Right ventricle myocardium superior (tissue), 1 donor: Measurements from ENCODE around the gene SKP1. TPM values are rescaled to one million over a fixed set of nuclear protein-coding genes. Genes with fewer than 3 reads are reported as not detected.

ENCODE experiments used
- ATAC-seq: fragments of 200-7000 bp; cut with Tn5 transposase; one replicate; pipeline ENCODE4 v1.9.1; 2020; ENCODE audit warnings: mild to moderate bottlenecking; ENCODE audit not compliant: poor library complexity
- DNase-seq: peaks from one replicate; pipeline ENCODE4 v3.0.0-alpha.2; 2020
- intact Hi-C: fragments of 100-400 bp; cut with DNase I; formaldehyde crosslinking; loops from one replicate; pipeline ENCODE4 v1.11.2; 2022
- total RNA-seq: library from RNA; stranded (reverse); fragmentation: NEBNext Ultra II Directional; extraction: Animal tissue kit (Norgen Biotek cat#: 25700); gene quantifications from one replicate; pipeline ENCODE4 v1.2.1, GENCODE V29; 2021
- donor health status: DM: no; HTN: yes; CAD: no; lungs with severe emphysema.

The SKP1 gene
- total RNA-seq, 1 donor from 2014 or later, result 424 TPM

DNA sequence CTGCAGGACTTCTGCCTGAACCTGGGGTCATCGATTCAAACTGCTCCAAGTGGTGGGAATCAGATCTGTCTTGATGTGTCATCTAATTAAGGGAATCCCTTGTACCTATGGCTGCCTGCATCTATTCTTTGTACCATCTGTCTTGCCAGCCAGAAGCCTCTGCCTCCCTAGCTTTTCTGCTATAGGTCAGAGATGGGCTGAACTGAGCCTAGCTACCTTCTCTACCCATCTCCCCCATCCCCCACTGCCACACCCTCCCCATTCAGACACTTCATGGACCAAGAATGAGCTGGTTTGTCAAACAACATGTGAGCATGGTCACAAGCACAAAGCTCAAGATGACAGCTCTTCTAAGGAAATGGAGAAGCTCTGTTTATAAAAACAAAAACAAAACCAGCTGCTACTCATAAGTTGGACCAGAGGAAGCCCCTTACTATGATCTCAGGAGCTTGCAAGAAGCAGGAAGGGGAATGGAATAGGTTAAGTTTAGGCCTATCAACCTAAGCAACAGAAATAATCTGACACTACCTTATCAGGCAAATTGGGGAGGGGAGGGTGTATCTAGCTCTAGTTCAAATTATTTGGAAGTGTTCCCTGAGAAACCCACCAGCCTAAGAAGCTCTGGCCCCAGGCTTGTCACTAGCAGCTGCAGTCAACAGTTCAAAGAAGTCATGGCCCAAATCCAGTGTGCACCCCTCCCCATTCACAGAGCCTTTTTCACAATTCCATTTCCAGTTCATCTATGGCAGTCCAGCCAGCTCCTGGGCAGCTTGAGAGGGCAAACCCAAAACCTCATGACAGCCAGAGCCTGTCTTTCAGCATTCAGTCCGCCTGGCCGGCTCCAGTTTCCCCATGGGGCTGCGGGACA lies 29.9 kb downstream of the SKP1 start:
- no peak for DNase-seq
- intact Hi-C loops, result loop anchor here (5.0 kb wide), 2 partner anchors 45 to 105 kb away; no protein-coding TSS in a partner anchor
- ATAC-seq, result no peak

DNA sequence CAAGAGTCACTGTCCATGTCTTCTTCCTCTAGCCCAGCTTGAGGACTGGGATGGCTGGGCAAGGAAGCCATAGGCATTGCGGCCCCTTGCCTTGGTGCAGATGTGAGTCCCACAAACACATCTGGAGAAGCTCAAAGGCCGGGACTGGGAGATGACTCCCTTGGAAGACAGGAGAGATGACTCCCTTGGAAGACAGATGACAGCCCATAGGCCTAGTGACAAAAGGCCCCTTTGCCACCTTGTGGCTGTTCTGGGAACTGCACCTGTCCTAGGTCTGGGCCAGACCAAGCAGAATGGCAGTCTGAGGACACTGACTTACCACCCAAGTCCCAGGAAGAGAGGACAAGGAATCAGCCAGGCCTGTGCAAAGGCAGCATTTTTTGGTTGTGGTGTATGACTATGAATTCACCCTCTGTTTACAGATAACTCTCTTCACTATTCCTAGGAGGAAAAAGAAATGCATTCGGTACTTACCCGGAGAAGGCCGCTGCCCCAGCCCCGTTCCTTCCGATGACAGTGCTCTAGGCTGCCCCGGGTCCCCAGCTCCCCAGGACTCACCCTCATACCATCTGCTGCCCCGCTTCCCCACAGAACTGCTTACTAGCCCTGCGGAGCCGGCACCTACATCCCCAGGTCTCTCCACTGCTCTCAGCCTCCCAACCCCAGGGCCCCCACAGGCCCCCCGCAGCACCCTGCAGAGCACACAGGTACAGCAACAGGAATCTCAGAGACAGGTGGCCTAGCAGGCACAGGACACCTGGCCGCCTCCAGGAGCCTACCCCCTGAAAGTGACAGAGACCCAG lies 30.8 kb downstream of the SKP1 start:
- peak; percentile 86 for ATAC-seq

DNA sequence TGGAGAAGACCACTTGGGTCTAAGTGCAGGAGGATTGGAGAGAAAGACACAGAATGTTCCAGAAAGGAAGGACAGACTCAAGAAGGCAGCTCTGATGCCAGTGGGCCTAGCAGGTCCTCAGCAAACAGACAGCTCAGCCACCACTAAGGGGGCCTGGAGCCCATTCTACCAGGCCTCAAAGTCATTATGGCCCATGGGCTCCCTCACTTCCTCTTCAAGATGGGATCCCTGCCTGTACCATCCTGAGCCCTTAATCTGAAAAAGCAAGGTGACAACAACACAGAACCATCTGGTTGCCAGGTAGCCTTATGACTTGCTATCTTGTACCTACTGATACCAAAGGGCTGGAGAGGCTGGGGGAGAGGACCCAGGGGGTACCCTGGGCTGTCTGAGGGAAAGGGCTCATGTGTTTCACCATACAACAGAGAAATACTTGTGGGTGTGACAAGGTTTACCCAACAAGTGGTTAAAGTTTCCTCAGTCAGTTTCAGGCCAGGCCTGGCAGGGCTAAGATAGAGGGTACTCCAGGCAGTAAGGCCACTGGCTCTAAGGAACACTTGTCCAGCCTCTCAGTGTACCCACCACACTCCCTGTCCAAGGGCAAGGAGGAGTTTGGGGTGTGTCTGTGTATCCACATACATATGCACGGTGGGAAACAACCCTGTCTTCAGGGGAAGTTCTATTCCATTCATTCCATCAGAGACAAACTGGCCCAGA lies 31.6 kb downstream of the SKP1 start:
- no peak for ATAC-seq
- intact Hi-C loops, result loop anchor here (5.0 kb wide), 2 partner anchors 43 to 103 kb away; no protein-coding TSS in a partner anchor
- DNase-seq, result no peak

More for the DNA sequence above, 30.8 kb downstream of the SKP1 start:
- intact Hi-C loops, result loop anchor here (5.0 kb wide), 2 partner anchors 44 to 104 kb away; no protein-coding TSS in a partner anchor
- peak; percentile 85 for DNase-seq

DNA sequence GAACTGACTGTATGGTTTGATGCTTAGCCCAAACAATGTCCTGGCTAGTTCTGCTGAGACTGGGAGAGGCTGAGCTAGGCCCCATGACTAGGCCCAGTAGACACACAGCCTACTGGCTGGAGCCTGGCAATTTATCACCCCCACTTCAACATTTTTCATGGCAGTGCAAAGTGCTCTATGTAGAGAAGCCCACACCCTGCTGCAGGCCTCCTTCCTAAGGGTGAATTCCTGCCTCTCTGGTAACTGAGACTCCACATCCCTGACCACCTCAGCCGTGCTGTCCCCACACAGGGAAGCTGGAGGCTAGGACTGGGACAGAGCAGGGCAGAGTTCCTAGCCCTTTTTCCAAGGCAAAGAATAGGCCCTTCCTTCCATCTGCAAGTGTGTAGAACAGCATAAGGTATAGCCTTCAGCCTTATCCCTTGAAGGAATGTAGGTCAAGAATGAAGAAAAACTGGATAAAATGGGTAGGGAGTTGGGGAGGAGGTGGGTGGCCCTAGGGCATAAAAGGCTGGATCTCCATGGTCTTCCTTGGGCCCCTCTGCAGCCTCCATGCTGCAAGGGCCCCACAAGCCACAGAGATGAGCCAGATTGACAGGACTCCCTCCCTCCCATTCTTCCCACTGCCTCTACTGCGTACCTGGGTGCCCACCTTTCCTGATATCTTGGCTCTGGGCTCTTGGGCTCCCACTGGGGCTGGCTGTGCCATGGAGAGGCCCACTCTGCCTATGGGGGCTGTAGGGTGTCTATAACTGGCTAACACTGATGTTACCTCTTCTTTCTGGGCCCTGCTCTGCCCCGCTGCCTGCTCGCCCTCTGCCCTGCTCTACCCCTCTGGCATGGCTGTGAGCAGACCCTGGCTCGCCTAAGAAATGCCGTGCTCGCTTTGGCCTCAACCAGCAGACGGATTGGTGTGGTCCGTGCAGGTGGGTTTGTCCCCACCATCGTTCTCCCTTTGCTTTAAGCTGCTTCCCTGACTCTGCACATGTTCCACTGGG lies 32.5 kb downstream of the SKP1 start:
- ATAC-seq, result no peak
- intact Hi-C loops, result no loop called here
- no peak for DNase-seq

DNA sequence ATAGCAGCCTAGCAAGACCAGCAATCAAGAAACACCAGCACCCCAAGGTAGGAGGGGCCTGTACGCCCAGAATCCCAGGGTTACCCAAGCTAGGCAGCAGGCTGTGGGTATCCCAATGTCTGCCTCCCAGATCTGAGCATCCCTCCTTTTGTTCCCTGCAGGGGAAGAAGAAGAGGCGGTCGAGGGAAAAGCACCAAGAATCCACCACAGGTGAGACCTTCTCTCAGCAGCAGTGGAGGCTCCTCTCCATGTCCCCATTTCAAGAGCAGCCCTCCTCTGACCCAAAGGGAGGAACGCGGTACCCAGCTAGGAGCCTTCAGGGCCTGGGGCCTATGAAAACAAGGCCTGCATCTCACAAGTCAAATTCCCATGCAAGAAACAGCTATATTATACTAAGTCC lies 33.3 kb downstream of the SKP1 start:
- intact Hi-C loops, result no loop called here
- DNase-seq (no peak), ATAC-seq (no peak)

DNA sequence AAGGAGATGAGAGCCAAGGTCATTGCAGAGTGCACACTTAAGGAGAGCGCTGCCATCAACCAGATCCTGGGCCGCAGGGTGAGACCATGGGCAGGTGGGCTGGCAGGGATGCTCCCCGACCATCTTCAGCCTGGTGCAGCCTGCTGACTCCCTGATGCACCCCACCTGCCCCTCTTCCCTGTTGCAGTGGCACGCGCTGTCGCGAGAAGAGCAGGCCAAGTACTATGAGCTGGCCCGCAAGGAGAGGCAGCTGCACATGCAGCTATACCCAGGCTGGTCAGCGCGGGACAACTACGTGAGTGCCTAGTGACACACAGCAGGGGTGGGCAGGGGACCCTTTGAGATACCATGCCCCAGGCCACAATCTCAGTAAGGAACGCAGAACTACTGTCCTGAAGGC lies 33.9 kb downstream of the SKP1 start:
- intact Hi-C loops, result no loop called here
- ATAC-seq, result no peak
- DNase-seq, result no peak

DNA sequence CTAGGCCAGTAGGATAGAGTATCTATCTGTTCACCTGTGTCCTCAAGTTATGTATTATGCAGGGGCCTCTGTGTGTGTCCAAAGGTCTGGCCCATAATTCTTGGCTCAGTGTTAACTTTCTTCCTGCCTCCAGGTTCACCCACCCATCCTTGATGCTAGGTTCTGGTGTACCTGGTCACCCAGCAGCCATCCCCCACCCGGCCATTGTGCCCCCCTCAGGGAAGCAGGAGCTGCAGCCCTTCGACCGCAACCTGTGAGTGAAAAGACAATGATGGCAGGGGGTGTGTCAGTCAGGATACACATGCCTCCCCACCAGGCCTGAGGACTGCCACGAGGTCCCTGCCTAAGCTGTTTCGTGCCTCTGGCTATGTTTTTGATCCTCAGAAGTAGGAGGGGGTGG lies 34.7 kb downstream of the SKP1 start:
- ATAC-seq, result no peak
- intact Hi-C loops, result no loop called here
- DNase-seq, result no peak

DNA sequence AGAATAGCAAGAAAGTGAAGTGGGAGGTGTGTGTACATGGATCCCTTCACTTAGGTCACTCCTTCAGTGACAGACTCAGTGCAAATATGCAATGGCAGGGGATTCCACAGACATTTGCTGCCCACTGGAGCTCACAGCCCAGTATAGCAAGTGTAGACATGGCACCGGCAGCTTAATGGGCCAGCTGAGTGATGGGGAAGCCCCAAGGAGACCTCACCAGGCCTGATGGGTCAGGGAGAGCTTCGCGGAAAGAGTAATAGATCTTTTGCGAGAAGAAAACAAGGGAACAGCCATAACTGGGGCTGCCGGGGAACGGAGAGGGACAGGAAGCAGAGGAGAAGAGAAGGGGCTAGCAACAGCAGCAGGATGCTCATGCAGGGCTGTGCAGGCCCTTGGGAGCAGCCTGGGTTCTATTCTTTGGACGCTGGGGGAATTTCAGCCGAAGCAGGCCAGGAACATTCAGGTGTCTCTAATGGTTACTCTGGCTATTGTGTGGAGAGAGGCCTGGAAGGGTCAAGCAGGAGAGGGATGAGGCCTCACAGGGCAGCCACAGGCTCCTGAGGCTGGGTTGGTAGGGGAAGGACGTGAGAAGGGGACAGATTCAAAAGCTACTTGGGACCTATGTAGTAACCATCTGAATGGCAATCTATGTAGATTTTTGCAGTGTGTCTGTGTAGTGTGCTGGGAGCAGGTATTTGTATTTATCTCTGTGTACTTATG lies 35.3 kb downstream of the SKP1 start:
- no peak for DNase-seq
- intact Hi-C loops, result no loop called here
- ATAC-seq, result no peak

DNA sequence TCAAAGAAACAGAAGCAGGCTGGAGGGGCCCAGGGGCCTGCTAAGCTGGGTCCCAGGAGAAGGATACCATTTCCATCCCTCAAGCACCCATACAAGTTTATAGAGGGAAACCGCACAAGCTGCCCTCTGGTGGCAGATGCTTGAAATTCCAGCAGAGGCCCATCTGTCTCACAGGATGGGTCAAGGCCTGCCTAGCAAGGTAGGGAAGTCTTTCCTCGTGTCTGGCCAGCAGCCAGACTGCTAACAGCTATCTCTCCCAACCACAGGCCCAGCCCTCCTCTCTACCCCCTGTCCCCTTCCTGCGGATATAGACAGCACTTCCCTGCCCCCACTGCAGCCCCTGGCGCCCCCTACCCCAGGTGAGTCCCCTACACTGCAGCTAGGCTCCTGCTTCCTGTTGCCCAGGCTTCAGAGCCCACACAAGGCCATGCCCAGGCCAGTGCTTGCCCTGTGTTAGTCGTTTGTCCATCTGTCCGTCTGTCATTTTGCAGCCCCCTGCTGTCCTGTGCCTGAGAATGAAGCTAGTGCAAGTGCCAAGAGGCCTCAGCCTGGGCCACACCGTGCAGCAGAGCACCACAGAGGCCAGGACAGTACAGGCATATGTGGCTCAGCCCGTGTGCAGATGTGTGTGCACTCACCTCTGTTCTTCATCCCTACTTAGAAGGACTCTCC lies 36.1 kb downstream of the SKP1 start:
- peak; percentile 68 for DNase-seq
- intact Hi-C loops, result no loop called here

DNA sequence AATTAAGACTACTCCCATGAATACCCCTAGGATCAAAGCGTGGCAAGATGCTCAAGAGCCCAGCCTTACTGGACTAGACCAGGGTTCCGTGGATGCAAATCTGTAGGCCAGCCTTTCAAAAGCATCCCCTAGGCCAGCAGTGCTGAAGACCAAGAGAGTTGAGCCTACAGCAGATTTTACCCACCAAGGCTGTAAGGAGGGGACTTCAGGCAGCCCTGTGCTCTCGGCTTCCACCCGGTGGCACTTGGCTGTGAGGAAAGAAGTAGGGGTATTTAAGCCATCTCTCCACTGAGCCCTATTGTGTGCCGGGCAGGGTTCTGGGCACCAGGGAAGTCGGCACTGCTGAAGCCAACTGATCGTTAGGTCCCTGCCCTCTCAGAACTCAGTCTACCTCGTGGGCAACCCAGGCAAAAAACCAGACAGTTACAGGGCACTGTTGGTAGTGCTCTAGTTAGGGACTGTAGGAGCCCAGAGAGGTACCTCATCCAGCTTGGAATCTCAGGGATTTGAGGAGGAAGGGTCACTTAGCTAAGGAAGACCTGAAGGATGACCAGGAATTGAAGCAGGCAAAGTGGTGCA lies 36.8 kb downstream of the SKP1 start:
- intact Hi-C loops, result no loop called here
- DNase-seq (peak; percentile 19), ATAC-seq (no peak)

More for the DNA sequence above, 36.1 kb downstream of the SKP1 start:
- peak; percentile 86 for ATAC-seq

DNA sequence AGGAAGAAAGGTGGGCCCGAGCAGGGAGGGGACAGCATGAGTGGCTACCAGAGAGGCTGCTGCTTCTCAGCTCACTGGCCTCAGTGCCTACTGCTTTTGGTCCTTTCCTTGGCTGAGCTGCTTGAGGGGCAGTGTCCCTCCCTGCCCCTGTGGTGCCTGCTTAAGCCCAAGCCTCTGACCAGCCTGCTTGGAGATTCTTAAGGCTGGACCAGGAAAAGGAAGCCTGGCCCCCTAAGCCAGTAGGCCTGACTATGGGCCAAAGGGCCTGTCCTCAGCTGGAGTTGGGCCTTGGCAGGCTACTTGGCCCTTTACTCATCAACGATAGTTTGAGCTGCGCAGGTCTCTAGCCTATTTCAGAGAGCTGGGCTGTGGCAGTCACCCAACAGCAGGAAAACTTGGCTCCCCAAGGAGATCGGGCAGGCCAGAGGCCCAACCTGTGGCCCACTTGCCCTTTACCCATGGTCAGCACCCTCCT lies 37.3 kb downstream of the SKP1 start:
- intact Hi-C loops, result no loop called here
- ATAC-seq (peak; percentile 65), DNase-seq (peak; percentile 44)

DNA sequence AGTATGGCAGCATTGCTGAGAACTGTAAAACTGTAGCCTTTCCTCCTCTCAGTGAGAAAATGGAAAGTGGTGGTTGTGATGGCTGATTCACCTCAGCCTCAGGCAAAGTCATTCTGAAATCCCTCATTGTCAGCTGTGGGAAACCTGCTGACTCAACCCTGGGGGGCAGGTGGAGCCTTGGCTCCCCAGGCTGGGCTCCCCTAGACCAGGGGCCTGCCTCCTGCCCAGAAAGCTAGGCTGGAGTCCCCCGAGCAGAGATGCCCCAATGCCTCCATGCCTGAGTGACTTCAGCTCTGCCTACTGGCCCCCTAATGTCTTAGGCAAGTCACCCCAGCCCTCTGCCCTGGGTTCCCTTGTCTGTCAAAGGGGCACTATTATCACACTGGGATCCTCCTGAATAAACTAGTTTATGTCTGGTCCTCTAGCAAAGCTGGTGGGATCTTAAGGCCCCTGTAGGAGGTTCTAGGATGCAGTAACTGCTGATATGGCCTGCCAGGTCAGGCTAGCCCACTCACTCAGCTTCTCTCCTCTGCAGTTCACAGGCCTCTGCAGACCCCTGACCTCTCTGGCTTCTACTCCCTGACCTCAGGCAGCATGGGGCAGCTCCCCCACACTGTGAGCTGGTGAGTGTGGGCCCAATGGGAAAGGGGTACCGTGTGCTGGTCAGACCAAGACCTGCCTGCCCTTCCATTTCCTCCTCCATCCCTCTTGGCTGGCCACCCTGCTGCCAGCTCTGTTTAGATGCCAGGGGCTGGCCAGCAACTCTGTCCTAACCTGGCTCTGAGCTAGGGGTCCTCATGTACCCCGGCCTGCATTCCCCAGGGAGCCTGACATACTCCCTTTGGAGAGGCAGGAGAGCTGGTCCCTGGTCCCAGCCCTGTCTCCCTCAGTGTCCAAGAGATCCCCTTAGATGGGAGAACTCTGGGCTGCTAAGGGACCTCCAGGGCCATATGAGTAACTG lies 38.1 kb downstream of the SKP1 start:
- DNase-seq (peak; percentile 21), ATAC-seq (no peak)
- intact Hi-C loops, result no loop called here

DNA sequence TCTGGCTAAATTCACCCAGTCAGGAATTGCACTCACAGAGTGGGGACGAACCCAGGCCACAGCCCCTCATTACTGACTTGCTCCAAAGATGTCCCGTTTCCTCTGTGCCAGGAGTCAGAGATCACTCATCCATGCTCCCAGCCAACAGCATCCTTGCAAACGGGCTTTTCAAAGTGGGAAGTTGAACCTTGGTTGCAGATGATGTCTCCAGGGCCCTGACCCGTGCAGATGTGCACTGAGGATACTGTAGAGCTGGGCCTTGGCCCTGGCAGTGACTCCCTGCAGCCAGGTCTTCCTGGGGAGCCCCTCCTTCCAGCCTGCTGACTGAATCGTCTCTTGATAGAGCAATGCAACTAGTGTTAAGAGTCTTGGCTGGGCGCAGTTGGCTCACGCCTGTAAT lies 40.0 kb downstream of the SKP1 start:
- intact Hi-C loops, result no loop called here
- DNase-seq (peak; percentile 13), ATAC-seq (no peak)

DNA sequence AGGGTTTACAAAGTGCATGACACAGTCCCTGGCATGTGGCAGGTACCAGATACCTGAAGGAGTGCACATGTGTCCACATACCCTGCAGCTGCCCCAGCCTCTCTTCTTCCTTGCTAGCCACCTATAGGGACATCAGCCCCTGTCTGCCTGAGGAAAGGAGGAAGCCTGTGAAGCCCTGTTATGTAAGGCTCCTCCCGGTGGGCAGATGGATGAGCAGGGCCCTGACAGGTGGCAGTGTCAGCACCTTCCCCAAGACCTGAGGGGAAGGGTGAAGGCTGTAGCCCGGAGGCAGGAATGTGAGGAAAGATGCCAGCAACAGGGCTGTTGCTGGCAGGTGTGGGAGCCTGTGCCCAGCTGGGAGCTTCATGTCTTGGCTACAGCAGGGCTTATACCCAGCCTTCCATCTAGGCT lies 40.5 kb downstream of the SKP1 start:
- intact Hi-C loops, result no loop called here
- ATAC-seq (no peak), DNase-seq (peak; percentile 13)

DNA sequence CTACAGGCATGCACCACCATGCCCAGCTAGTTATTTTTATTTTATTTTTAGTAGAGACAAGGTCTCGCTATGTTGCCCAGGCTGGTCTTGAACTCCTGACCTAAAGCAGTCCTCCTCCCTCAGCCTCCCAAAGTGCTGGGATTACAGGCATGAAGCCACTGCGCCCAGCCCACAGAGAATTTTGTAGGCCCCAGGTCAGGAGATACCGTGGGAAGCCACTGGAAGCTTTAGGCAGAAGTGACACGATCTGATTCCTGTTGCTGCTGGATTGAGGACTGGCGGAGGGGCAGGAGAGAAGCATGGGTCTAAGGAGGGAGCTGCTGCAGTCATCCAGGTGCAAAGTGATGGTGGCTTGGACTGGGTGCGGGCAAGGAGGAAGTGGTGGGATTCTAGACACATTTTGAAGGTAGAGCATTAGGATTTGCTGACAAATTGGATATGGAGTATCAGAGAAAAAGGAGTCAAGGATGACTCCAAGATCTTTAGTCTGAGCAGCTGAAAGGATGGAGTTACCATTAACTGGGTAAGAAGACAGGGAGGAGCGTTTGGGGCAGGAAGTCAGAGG lies 41.6 kb downstream of the SKP1 start:
- intact Hi-C loops, result no loop called here

More for the DNA sequence above, 41.6 kb downstream of the SKP1 start:
- ATAC-seq (no peak), DNase-seq (peak; percentile 6)
